ENCODE measurements around the gene CMTM7.

DNA sequence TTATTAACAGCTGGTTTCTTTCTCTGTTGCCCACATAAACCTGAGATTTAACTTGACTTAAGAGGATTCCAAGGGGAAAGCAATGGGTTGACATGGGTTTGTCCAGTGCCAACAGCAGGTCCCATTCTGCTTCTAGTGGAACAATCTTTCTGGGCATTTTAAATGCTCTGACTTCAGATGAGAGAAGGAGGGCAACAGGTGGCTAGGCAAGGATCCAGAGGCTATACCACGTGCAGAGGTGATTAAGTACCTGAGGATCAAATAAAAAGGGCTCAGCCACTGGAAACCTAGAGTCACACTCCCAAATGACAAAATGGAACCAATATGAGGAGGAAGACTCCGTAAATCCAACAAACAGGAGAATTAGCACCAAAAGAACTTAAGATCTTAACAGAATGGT is 82.5 kb downstream of the CMTM7 start:
- no peak for TF ChIP-seq POLR2A (IDR thresholded peaks at IDR 0.05)
- no peak for TF ChIP-seq POLR2AphosphoS5 (IDR thresholded peaks at IDR 0.05; ENCODE audit: insufficient read depth in 1 of 2, low read depth in 1 of 2)
- TF ChIP-seq CTCF (IDR thresholded peaks at IDR 0.05): no peak
